BE2C (cell line): ENCODE measurements around the gene SLC30A5.

ENCODE experiments used
- DNase-seq: peaks from one replicate; pipeline ENCODE4 v3.0.0-alpha.2; 2020
- H3K27me3 ChIP-seq: fragments of 250-450 bp; sonication (Bioruptor Pico); 2 replicates; pipeline ENCODE4 v1.5.1; 2020; ENCODE audit warnings: mild to moderate bottlenecking
- H3K36me3 ChIP-seq: fragments of 250-450 bp; sonication (Bioruptor Pico); 2 replicates; pipeline ENCODE4 v1.5.1; 2020; ENCODE audit warnings: mild to moderate bottlenecking
- H3K4me1 ChIP-seq: fragments of 250-450 bp; sonication (Bioruptor Pico); 2 replicates; pipeline ENCODE4 v1.5.1; 2020
- H3K4me3 ChIP-seq: 2 replicates; pipeline ENCODE4 v1.5.1; 2011; ENCODE audit warnings: low read depth, low read length
- H3K9me3 ChIP-seq: fragments of 250-450 bp; sonication (Bioruptor Pico); 2 replicates; pipeline ENCODE4 v1.5.1; 2020
- CTCF ChIP-seq: IDR thresholded peaks from 2 replicates; pipeline ENCODE4 v1.5.1; 2012; ENCODE audit warnings: mild to moderate bottlenecking, low read depth, low read length

Gene SLC30A5

DNA sequence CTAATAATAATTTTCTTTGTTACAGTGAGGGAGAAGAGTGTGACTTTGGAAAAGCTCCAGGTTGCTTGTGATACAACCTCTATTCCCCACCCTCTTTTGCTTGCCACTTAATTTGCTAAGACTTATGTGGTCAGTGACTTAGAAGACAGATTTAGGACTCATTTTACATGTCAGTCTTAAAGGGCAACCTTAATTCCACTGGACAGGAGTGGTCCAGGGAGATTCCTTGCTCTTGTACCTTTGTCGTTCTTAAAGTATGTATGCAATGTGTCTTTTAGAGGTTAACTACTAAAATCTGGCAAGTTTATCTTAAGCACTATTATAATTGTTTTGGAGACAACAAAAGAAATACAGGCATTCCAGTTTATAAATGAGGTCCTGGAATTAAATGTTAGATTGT, 20.0 kb downstream of the SLC30A5 start:
- Histone ChIP-seq H3K4me3 (no peak overlapping the region), H3K4me1 (no peaks in the 10 kb centered on the region), H3K36me3 (peaks cover 52% of the 10 kb centered on the region), H3K27me3 (no peaks in the 10 kb centered on the region), H3K9me3 (no peaks in the 10 kb centered on the region)
- no peak for DNase-seq
- TF ChIP-seq CTCF = no peak

DNA sequence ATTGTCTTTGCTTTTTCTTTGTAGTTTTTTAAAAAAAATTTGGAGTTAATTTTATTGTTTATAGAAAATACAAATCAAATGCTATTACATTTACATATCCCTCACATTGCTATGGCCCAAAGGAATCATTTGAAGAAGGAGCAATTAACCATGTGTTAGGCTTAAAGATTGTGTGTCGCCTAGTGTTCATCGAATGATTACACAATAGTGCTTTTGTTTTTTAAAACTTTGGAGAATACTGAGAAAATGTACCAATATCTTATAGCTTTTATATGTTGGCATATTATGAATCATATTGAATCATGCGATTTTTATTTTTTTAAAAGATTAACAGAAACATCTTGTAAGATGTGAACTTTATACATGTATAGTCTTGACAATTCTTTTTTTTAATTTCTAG, 21.7 kb downstream of the SLC30A5 start:
- no peaks in the 10 kb centered on the region for H3K4me1 ChIP-seq
- no peak overlapping the region for H3K4me3 ChIP-seq
- DNase-seq = no peak
- H3K9me3 ChIP-seq = no peaks in the 10 kb centered on the region
- H3K36me3 ChIP-seq = peaks cover 47% of the 10 kb centered on the region
- no peaks in the 10 kb centered on the region for H3K27me3 ChIP-seq
- no peak for TF ChIP-seq CTCF

- Histone ChIP-seq H3K36me3 (peaks cover 34% of the 10 kb centered on the region), H3K9me3 (no peaks in the 10 kb centered on the region), H3K4me3 (no peak overlapping the region), H3K27me3 (no peaks in the 10 kb centered on the region), H3K4me1 (no peaks in the 10 kb centered on the region)
- DNase-seq = no peak
- TF ChIP-seq CTCF = no peak
These were observed 35.6 kb downstream of the SLC30A5 start for GRCh38 chr5:69129413-69129812.

GRCh38 chr5:69130241-69130640, 36.4 kb downstream of the SLC30A5 start:
- no peak for TF ChIP-seq CTCF
- H3K27me3 ChIP-seq = no peaks in the 10 kb centered on the region
- no peak for DNase-seq
- no peak overlapping the region for H3K4me3 ChIP-seq
- H3K9me3 ChIP-seq = no peaks in the 10 kb centered on the region
- peaks cover 25% of the 10 kb centered on the region for H3K36me3 ChIP-seq
- no peaks in the 10 kb centered on the region for H3K4me1 ChIP-seq

DNA sequence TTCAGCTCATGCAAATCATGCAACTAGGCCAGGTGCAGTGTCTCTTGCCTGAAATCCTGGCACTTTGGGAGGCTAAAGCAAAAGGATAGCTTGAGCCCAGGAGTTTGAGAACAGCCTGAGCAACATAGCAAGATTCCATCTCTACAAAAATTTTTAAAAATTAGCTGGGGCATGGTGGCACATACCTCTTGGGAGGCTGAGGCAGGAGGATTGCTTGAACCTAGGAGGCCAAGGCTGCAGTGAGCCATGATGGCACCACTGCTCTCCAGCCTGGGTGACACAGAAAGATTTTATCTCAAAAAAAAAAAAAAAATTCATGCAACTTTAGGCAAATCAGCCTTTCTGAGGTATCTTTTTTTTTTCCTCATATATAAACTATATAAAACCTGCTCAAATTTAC, 37.5 kb downstream of the SLC30A5 start:
- no peaks in the 10 kb centered on the region for H3K9me3 ChIP-seq
- no peaks in the 10 kb centered on the region for H3K27me3 ChIP-seq
- H3K4me1 ChIP-seq = no peaks in the 10 kb centered on the region
- DNase-seq = no peak
- peaks cover 19% of the 10 kb centered on the region for H3K36me3 ChIP-seq
- no peak overlapping the region for H3K4me3 ChIP-seq
- no peak for TF ChIP-seq CTCF

DNA sequence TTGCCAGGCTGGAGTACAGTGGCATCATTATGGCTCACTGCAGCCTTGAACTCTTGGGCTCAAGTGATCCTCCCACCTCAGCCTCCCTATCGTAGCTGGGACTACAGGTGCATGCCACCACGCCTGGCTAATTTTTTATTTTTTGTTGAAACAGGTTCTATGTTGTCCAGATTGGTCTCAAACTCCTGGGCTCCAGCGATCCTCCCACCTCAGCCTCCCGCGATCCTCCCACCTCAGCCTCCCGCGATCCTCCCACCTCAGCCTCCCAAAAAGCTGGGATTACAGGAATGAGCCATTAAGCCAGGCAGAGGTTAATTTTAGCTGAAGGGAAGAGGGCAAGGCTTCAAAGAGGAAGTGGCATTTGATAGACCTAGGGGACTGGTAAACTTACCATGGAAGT, 40.3 kb downstream of the SLC30A5 start:
- Histone ChIP-seq H3K4me1 (no peaks in the 10 kb centered on the region), H3K4me3 (no peak overlapping the region), H3K36me3 (peaks cover 3% of the 10 kb centered on the region), H3K27me3 (no peaks in the 10 kb centered on the region), H3K9me3 (no peaks in the 10 kb centered on the region)
- TF ChIP-seq CTCF = no peak
- DNase-seq = no peak
